OCI-LY1 (cell line): ENCODE measurements around the gene TFAP2E.

Experiments used
- EZH2 ChIP-seq: fragments of 200-600 bp; sonication (generic), shearing (Covaris generic); IDR thresholded peaks from 2 replicates; pipeline ENCODE4 v1.8.0; 2017; ENCODE audit warnings: borderline replicate concordance, mixed run types, mild to moderate bottlenecking, antibody characterized with exemption, low read length, moderate library complexity, mixed read lengths
- TF ChIP-seq, protein P1 (sequence below): fragments of 200-600 bp; sonication (generic), shearing (Covaris generic); IDR thresholded peaks from 2 replicates; pipeline ENCODE4 v1.5.1; 2017; ENCODE audit warnings: mild to moderate bottlenecking, antibody characterized with exemption, low read length, moderate library complexity, mixed read lengths

DNA sequence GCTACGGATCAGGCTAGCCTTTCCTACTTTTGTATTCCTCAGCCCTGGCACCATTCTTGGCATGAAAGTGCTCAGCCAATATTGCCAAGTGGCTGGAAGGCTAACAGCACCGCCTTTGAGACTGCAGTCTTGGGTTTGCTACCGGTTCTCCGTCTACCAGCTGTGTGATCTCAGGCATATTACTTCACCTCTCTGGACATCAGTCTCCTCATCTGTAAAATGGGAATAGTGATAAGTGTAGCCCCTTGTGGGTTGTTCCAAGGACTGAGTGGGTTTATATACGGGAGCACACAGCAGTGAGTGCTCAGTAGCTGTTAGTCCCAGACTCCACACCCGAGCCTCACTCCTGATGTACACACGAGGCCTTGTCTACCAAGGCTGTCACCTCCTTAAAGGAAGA lies 13.7 kb downstream of the TFAP2E start:
- TF ChIP-seq, protein P1, sequence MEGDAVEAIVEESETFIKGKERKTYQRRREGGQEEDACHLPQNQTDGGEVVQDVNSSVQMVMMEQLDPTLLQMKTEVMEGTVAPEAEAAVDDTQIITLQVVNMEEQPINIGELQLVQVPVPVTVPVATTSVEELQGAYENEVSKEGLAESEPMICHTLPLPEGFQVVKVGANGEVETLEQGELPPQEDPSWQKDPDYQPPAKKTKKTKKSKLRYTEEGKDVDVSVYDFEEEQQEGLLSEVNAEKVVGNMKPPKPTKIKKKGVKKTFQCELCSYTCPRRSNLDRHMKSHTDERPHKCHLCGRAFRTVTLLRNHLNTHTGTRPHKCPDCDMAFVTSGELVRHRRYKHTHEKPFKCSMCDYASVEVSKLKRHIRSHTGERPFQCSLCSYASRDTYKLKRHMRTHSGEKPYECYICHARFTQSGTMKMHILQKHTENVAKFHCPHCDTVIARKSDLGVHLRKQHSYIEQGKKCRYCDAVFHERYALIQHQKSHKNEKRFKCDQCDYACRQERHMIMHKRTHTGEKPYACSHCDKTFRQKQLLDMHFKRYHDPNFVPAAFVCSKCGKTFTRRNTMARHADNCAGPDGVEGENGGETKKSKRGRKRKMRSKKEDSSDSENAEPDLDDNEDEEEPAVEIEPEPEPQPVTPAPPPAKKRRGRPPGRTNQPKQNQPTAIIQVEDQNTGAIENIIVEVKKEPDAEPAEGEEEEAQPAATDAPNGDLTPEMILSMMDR, result no peak
- TF ChIP-seq EZH2, result no peak
